ENCODE data around the gene FFAR3. TPM values are rescaled to one million over a fixed set of nuclear protein-coding genes. Genes with fewer than 3 reads are reported as not detected.

FFAR3 gene, protein sequence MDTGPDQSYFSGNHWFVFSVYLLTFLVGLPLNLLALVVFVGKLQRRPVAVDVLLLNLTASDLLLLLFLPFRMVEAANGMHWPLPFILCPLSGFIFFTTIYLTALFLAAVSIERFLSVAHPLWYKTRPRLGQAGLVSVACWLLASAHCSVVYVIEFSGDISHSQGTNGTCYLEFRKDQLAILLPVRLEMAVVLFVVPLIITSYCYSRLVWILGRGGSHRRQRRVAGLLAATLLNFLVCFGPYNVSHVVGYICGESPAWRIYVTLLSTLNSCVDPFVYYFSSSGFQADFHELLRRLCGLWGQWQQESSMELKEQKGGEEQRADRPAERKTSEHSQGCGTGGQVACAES
- not detected in 2 replicates for total RNA-seq

DNA sequence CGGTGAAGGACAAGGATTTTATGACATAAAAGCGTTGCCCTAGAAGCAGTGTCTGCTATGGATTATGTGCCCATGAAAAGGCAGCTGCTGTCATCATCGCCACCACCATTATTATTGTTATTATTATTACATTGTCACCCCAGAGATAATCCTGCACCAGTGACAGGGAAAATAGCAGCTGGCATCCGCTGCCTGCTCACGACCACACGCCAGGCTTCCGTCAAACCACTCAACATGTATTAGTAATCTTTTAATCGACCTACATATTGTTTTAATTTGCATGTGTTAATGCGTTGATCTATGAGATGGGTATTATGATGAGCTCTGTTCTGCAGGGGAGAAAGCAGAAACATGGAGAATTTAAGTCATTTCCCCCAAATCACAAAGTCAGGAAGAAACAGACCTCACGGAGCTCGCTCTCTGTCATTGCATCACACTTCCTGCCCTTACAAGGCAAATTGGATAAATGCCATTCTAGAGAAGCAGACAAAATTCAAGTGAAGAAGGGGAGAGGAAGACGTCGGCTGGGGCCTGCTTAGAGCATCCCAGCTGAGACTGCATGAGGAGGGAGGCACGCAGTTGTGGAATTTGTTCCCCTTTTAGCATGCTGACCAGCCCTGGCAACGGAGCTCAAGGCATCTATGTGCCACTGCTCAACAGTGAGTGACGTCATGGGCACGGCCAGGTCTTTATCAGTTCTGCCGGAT is at the start of gene FFAR3:
Gene FFAR3, plus strand, starts transcription at position 594 of the 707 bp plus-strand sequence. CDS start 431 bp downstream, outside the sequence.

DNA sequence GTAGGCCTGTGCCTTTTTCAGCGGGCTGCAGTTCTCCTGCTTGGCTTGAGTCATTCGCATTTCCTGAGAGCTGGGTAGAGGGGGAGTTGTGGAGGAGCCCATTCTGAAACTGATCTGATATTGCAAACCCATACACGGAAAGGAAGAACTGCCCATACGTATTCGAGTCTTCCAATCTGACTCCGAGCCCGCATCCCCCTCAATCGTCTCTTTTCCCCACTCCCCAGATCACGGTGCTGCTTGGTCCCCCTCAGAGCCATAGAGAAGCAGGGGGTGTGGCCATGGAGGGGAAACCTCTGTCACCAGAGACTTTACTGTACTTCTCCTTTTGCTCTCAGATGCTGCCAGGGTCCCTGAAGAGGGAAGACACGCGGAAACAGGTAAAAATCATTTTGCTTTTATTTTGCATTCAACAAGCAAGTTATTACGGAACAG is 29.4 kb upstream of the FFAR3 start, which contains the start of gene CD22:
Gene CD22, plus strand, starts transcription at position 337 of the 435 bp plus-strand sequence. CDS start 2,854 bp downstream, outside the sequence.

DNA sequence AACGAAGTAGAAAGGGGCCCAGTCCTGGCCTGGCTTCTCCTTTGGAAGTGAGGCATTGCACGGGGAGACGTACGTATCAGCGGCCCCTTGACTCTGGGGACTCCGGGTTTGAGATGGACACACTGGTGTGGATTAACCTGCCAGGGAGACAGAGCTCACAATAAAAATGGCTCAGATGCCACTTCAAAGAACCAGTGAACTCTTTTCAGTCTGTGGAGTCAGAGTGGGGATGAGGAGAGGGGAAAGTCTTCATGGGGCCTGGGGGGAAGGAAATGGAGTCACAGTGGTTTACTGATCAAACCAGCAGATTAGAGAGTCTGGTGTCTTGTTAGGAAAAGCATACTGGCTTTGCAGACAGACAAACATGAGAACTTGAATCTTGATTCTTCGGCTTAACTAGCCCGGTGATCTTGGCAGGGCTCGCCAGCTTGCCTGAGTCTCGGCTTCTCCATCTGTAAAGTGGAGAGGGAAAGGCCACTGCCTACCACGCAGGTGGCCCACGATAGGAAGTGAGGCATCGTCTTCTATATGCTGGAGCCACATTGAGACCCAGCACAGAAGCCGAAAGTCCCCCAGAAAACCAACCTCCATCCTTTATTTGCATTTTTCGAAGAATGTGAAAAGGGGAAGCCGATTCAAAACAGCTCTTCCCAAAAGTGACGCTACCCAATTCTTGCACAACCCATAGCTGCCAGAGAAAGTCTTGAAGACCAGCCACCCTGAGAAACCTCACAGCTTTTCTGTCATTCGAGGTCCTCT is 10.9 kb upstream of the FFAR3 start, which contains the start of gene FFAR1:
Gene FFAR1, plus strand, starts transcription at position 732 of the 759 bp plus-strand sequence. CDS start 3,650 bp downstream, outside the sequence.

DNA sequence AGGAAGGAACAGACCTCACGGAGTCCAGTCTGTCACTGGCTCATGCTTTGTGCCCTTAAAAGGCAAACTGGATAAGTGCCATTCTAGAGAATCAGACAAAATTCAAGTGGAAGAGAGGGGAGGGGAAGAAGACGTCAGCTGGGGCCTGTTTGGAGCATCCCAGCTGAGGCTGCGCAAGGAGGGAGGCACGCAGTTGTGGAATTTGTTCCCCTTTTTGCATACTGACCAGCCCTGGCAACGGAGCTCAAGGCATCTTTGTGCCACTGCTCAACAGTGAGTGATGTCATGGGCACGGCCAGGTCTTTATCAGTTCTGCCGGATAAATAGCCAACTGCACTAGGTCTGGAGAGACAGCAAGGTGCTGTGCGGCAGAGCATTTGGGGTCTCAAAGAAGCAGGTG is 12.5 kb downstream of the FFAR3 start, which contains the start of gene GPR42:
Gene GPR42, plus strand, starts transcription at position 347 of the 400 bp plus-strand sequence. CDS start 292 bp downstream, outside the sequence.

Other genes starting within 250 kb of the FFAR3 start
- gene FXYD3, start 242.6 kb upstream of the FFAR3 start, total RNA-seq = 194 and 479 TPM in 2 replicates
- not detected in 2 replicates for gene LGI4, start 223.4 kb upstream of the FFAR3 start, total RNA-seq
- not detected in 2 replicates for gene FXYD1, start 219.6 kb upstream of the FFAR3 start, total RNA-seq
- gene FXYD7, start 215.2 kb upstream of the FFAR3 start, total RNA-seq = not detected in 2 replicates
- gene FXYD5, start 203.7 kb upstream of the FFAR3 start, total RNA-seq = 145 and 202 TPM in 2 replicates
- gene FAM187B, start 129.7 kb upstream of the FFAR3 start, total RNA-seq = not detected in 2 replicates
- 79.2 and 110 TPM in 2 replicates for gene LSR, start 109.5 kb upstream of the FFAR3 start, total RNA-seq
- gene USF2, start 89.5 kb upstream of the FFAR3 start, total RNA-seq = 68.6 and 81.7 TPM in 2 replicates
- not detected in 2 replicates for gene HAMP, start 75.9 kb upstream of the FFAR3 start, total RNA-seq
- not detected in 2 replicates for gene MAG, start 66.3 kb upstream of the FFAR3 start, total RNA-seq
- gene CD22, start 29.3 kb upstream of the FFAR3 start, total RNA-seq = not detected in 2 replicates
- not detected in 2 replicates for gene FFAR1, start 10.6 kb upstream of the FFAR3 start, total RNA-seq
- gene GPR42, start 12.6 kb downstream of the FFAR3 start, total RNA-seq = not detected in 2 replicates
- not detected in 2 replicates for gene FFAR2, start 89.8 kb downstream of the FFAR3 start, total RNA-seq
- 1.4 and 4.2 TPM in 2 replicates for gene KRTDAP, start 132.0 kb downstream of the FFAR3 start, total RNA-seq
- gene DMKN, start 155.2 kb downstream of the FFAR3 start, total RNA-seq = 317 and 408 TPM in 2 replicates
- 1.1 and 3.4 TPM in 2 replicates for gene SBSN, start 169.9 kb downstream of the FFAR3 start, total RNA-seq
- gene GAPDHS, start 175.0 kb downstream of the FFAR3 start, total RNA-seq = not detected in 2 replicates
- gene TMEM147, start 187.2 kb downstream of the FFAR3 start, total RNA-seq = 127 and 137 TPM in 2 replicates
- not detected in 2 replicates for gene ATP4A, start 205.2 kb downstream of the FFAR3 start, total RNA-seq
- not detected in 2 replicates for gene PMIS2, start 227.7 kb downstream of the FFAR3 start, total RNA-seq

All from hair follicular keratinocyte (primary cell).